Astrocyte (in vitro differentiated cells and primary cell): ENCODE data around the gene MAN1C1.

Experiments used
- CTCF ChIP-seq: IDR thresholded peaks from 2 replicates; pipeline ENCODE4 v1.5.1; 2011; ENCODE audit warnings: low read depth, mild to moderate bottlenecking, inconsistent platforms, low read length, moderate library complexity; ENCODE audit not compliant: insufficient read depth
- EZH2 ChIP-seq: IDR thresholded peaks from 2 replicates; pipeline ENCODE4 v1.6.1; 2012; ENCODE audit warnings: mild to moderate bottlenecking, low read length, inconsistent platforms; ENCODE audit not compliant: insufficient read depth

GRCh38 chr1:25794325-25794724, 177.7 kb downstream of the MAN1C1 start:
- TF ChIP-seq CTCF (no peak), EZH2 (no peak)
